PC-9 (cell line): Measurements from ENCODE around the gene FAAH2. TPM values are rescaled to one million over a fixed set of nuclear protein-coding genes. Genes with fewer than 3 reads are reported as not detected.

Source experiments
- BruUV-seq: library from RNA; stranded (reverse); fragments of 400-500 nt; replicated peaks from 2 replicates; lab custom pipeline; 2021; lab: Mats Ljungman, UMichigan
- CTCF ChIA-PET: fragments of 300-600 bp; sonication (Branson Sonifier 250); formaldehyde crosslinking; loops from one replicate; lab custom pipeline; 2022; ENCODE audit warnings: antibody characterized with exemption; lab: Charles Lee
- POLR2A ChIA-PET: fragments of 300-600 bp; sonication (Branson Sonifier 250); formaldehyde crosslinking; loops from one replicate; lab custom pipeline; 2022; ENCODE audit warnings: antibody characterized with exemption; ENCODE audit not compliant: unreplicated experiment; lab: Charles Lee
- DNase-seq, 2 experiments: peaks; one replicate each; pipeline versions ENCODE4 v3.0.0 to v3.0.0-alpha.2; 2015 to 2022; ENCODE audit warnings: mixed read lengths in 1 of 2
- H2AFZ ChIP-seq: fragments of 200-600 bp; sonication (generic); 2 replicates; pipeline ENCODE4 v1.8.1; 2017; ENCODE audit warnings: antibody characterized with exemption
- H3F3A ChIP-seq: fragments of 200-600 bp; sonication (generic); 2 replicates; pipeline ENCODE4 v1.8.1; 2017; ENCODE audit warnings: antibody characterized with exemption, mild to moderate bottlenecking, low read depth; ENCODE audit not compliant: insufficient read depth
- H3K27ac ChIP-seq: fragments of 200-600 bp; sonication (generic); 2 replicates; pipeline ENCODE4 v1.6.1; 2016; ENCODE audit warnings: mixed run types
- H3K27me3 ChIP-seq: fragments of 200-600 bp; sonication (generic); 2 replicates; pipeline ENCODE4 v1.6.1; 2016; ENCODE audit warnings: low read depth, mixed run types; ENCODE audit not compliant: insufficient read depth
- H3K36me3 ChIP-seq: fragments of 200-600 bp; sonication (generic); 2 replicates; pipeline ENCODE4 v1.6.1; 2016; ENCODE audit warnings: low read depth, mixed run types
- H3K4me1 ChIP-seq: fragments of 200-600 bp; sonication (generic); replicated peaks from 2 replicates; pipeline ENCODE4 v1.6.1; 2016; ENCODE audit warnings: mixed run types; ENCODE audit not compliant: insufficient read depth
- H3K4me2 ChIP-seq: fragments of 200-600 bp; sonication (generic); 2 replicates; pipeline ENCODE4 v1.6.1; 2017; ENCODE audit warnings: mixed run types
- H3K4me3 ChIP-seq: fragments of 200-600 bp; sonication (generic); 2 replicates; pipeline ENCODE4 v1.6.1; 2016; ENCODE audit warnings: mixed run types
- H3K79me2 ChIP-seq: fragments of 200-600 bp; sonication (generic); 2 replicates; pipeline ENCODE4 v1.6.1; 2017; ENCODE audit warnings: low read depth, mixed run types
- H3K9me2 ChIP-seq: fragments of 200-600 bp; sonication (generic); 2 replicates; pipeline ENCODE4 v1.8.1; 2017; ENCODE audit warnings: mild to moderate bottlenecking; ENCODE audit not compliant: insufficient read depth
- H3K9me3 ChIP-seq: fragments of 200-600 bp; sonication (generic); 2 replicates; pipeline ENCODE4 v1.8.1; 2016; ENCODE audit warnings: low read depth; ENCODE audit not compliant: insufficient read depth
- H4K20me1 ChIP-seq: fragments of 200-600 bp; sonication (generic); 2 replicates; pipeline ENCODE4 v1.8.1; 2017; ENCODE audit not compliant: insufficient read depth
- CTCF ChIP-seq: fragments of 200-600 bp; sonication (generic); conservative IDR thresholded peaks from 2 replicates; pipeline ENCODE4 v1.6.1; 2017; ENCODE audit warnings: mixed run types, antibody characterized with exemption, mild to moderate bottlenecking, moderate library complexity
- EZH2 ChIP-seq: fragments of 200-600 bp; sonication (generic); IDR thresholded peaks from 2 replicates; pipeline ENCODE4 v1.8.0; 2017; ENCODE audit warnings: antibody characterized with exemption, low read depth
- intact Hi-C: fragments of 100-400 bp; cut with micrococcal nuclease; formaldehyde crosslinking; loops from one replicate; pipeline ENCODE4 v1.10.0; 2022; ENCODE audit not compliant: unreplicated experiment
- total RNA-seq: library from RNA; stranded (reverse); gene quantifications from 2 replicates; pipeline ENCODE4 v1.2.3, GENCODE V29; 2021

The FAAH2 gene
- total RNA-seq, 1 experiment from 2014 or later: 8.2 TPM

- no TSS peak for BruUV-seq
- POLR2A ChIA-PET: no interaction called here
- no peak for TF ChIP-seq EZH2
- TF ChIP-seq CTCF: peak; percentile 26; the same call in 1 of the 2 replicates
- DNase-seq: no peak
- Histone ChIP-seq H3K79me2 (no peaks in the 10 kb centered on the region), H3F3A (no peaks in the 10 kb centered on the region), H3K4me3 (no peak overlapping the region), H3K36me3 (no peaks in the 10 kb centered on the region), H2AFZ (no peak overlapping the region), H3K27ac (no peak overlapping the region), H3K27me3 (no peaks in the 10 kb centered on the region), H3K9me2 (no peaks in the 10 kb centered on the region), H3K4me1 (0 out of 2 replicates have a peak, but pooled peaks cover 9% of the 10 kb centered on the region), H4K20me1 (no peaks in the 10 kb centered on the region), H3K9me3 (no peaks in the 10 kb centered on the region), H3K4me2 (no peak overlapping the region)
- intact Hi-C loops: loop anchor here (10.0 kb wide), 3 partner anchors 128 to 778 kb away; no protein-coding TSS in a partner anchor
- CTCF ChIA-PET: interaction anchor here (0.7 kb wide), 1 partner anchor 646 kb away, joined by 3 read pairs; no protein-coding TSS in a partner anchor
Measured at GRCh38 chrX:57282568-57282967, 3.9 kb upstream of the FAAH2 start.

- Histone ChIP-seq H3K36me3 (no peaks in the 10 kb centered on the region), H3K27me3 (no peaks in the 10 kb centered on the region), H3K4me2 (no peak overlapping the region), H3K79me2 (0 out of 2 replicates have a peak, but pooled peaks cover 3% of the 10 kb centered on the region), H3K4me1 (0 out of 2 replicates have a peak, but pooled peaks cover 13% of the 10 kb centered on the region), H3K9me2 (no peaks in the 10 kb centered on the region), H3K9me3 (no peaks in the 10 kb centered on the region), H3K27ac (no peak overlapping the region), H3K4me3 (no peak overlapping the region), H2AFZ (no peak overlapping the region), H3F3A (no peaks in the 10 kb centered on the region), H4K20me1 (no peaks in the 10 kb centered on the region)
- ChIA-PET CTCF (no interaction called here), POLR2A (no interaction called here)
- intact Hi-C loops: loop anchor here (5.0 to 10.0 kb wide), 6 partner anchors 130 to 1568 kb away; partner anchors contain the start of genes RRAGB and SPIN3
- TF ChIP-seq EZH2 (no peak), CTCF (no peak)
- DNase-seq: no peak
- BruUV-seq: no TSS peak
Measured at GRCh38 chrX:57285001-57285400, 1.5 kb upstream of the FAAH2 start.

GRCh38 chrX:57289089-57289488, 2.6 kb downstream of the FAAH2 start:
- BruUV-seq: TSS peak; percentile 22
- H3K4me2 ChIP-seq: no peak overlapping the region
- POLR2A ChIA-PET: no interaction called here

More at GRCh38 chrX:57289089-57289488, 2.6 kb downstream of the FAAH2 start:
- Histone ChIP-seq H3K27me3 (no peaks in the 10 kb centered on the region), H3K9me2 (no peaks in the 10 kb centered on the region), H3K36me3 (no peaks in the 10 kb centered on the region), H4K20me1 (no peaks in the 10 kb centered on the region), H2AFZ (no peak overlapping the region), H3F3A (no peaks in the 10 kb centered on the region), H3K4me3 (no peak overlapping the region), H3K4me1 (0 out of 2 replicates have a peak, but pooled peaks cover 13% of the 10 kb centered on the region), H3K27ac (no peak overlapping the region), H3K9me3 (no peaks in the 10 kb centered on the region), H3K79me2 (0 out of 2 replicates have a peak, but pooled peaks cover 3% of the 10 kb centered on the region)
- CTCF ChIA-PET: no interaction called here
- intact Hi-C loops: loop anchor here (5.0 to 10.0 kb wide), 6 partner anchors 134 to 1572 kb away; partner anchors contain the start of genes RRAGB and SPIN3
- DNase-seq: no peak
- TF ChIP-seq EZH2 (no peak), CTCF (no peak)
